ENCODE measurements around the gene PSD4. TPM values are rescaled to one million over a fixed set of nuclear protein-coding genes. Genes with fewer than 3 reads are reported as not detected.

The PSD4 gene
- total and polyA plus RNA-seq, 2 of the 8 experiments (the other 6 are each of a cell fraction or from before 2014, with no cell fraction given): 0.53 to 1.2 TPM

DNA sequence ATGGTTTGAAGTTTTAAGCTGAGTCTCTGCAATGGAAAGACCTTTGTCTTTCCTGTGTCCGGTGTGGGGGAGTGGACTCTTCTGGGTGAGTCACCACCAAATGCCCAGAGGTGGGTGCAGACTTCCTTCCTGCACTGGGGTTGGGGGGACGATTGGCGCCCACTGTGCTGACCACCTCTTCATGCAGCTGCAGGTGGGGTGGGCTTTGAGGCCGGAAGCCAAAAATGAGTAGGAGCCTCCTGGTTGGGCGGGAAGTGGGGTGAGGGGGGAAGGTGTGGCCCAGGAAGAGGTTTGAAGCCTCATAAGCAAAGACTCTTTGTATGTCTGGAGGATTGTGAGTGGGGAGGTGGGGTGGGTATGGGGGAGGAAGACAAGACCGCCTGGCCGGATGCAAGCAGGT is 77.3 kb downstream of the PSD4 start:
- no peak overlapping the region for H3K27ac ChIP-seq (ENCODE audit: low read depth, low read length)
- no peaks in the 10 kb centered on the region for H4K20me1 ChIP-seq (replicated peaks in 1 of 2; ENCODE audit: control insufficient read depth in 1 of 2, insufficient read depth in 2 of 2, low read length in 2 of 2)
- H2BK15ac ChIP-seq (ENCODE audit: low read length): no peak overlapping the region
- POLR2A ChIA-PET (ENCODE audit: partially characterized antibody): no interaction called here
- no peak overlapping the region for H3K4me2 ChIP-seq (ENCODE audit: insufficient read depth in 1 of 2, low read depth in 2 of 2, low read length in 2 of 2)
- H2AFZ ChIP-seq (ENCODE audit: low read length): no peak overlapping the region
- no peaks in the 10 kb centered on the region for H3K23me2 ChIP-seq (ENCODE audit: low read depth, low read length)
- H3K18ac ChIP-seq (ENCODE audit: extremely low read depth, low read length): no peak overlapping the region
- WGBS, 2 experiments (ENCODE audit: extremely low coverage in 1 of 2, insufficient coverage in 1 of 2, insufficient read length in 1 of 2, insufficient replicate concordance in 2 of 2, low coverage in 1 of 2, low lambda C conversion rate in 2 of 2, missing lambda C conversion rate in 1 of 2): 82% methylated on average over 7 of the region's 7 CpGs; no CpG with 5 or more reads in 1 of the 2 experiments
- H3K4ac ChIP-seq (replicated peaks; ENCODE audit: insufficient read length, low read depth, low read length): no peak overlapping the region
- H3K79me2 ChIP-seq (ENCODE audit: control insufficient read depth in 1 of 2, insufficient read depth in 2 of 2, low read length in 2 of 2): no peaks in the 10 kb centered on the region
- H4K91ac ChIP-seq (replicated peaks; ENCODE audit: insufficient read length, low read length): no peak overlapping the region
- DNase-seq (ENCODE audit: low read depth in 1 of 2, low spot score in 2 of 2) (no peak), FAIRE-seq (no peak)
- no peak overlapping the region for H3K4me3 ChIP-seq (ENCODE audit: extremely low read depth in 1 of 4, insufficient read depth in 2 of 4, low read depth in 3 of 4, low read length in 4 of 4)
- no peak overlapping the region for H4K8ac ChIP-seq (ENCODE audit: extremely low read depth, insufficient read depth, low read length)
- no peaks in the 10 kb centered on the region for H3K9me3 ChIP-seq (ENCODE audit: insufficient read depth in 2 of 2, low read depth in 1 of 2, low read length in 1 of 2)
- H2BK12ac ChIP-seq (ENCODE audit: low read depth, low read length): no peak overlapping the region
- no peak overlapping the region for H3K9ac ChIP-seq (replicated peaks in 1 of 4; ENCODE audit: extremely low read depth in 1 of 4, low read depth in 3 of 4, low read length in 3 of 4)
- H2AK5ac ChIP-seq (ENCODE audit: low read depth, low read length): no peak overlapping the region
- no peaks in the 10 kb centered on the region for H3K79me1 ChIP-seq (ENCODE audit: low read depth, low read length)
- no peak overlapping the region for H3K14ac ChIP-seq (ENCODE audit: insufficient read length)
- peaks cover 0 to 2% (median 0%) of the 10 kb centered on the region in 4 experiments; a peak in 2 of 7 replicates for H3K27me3 ChIP-seq (replicated peaks in 1 of 4; ENCODE audit: control insufficient read depth in 3 of 4, extremely low read depth in 1 of 4, insufficient read depth in 3 of 4, low read length in 3 of 4)
- H2BK5ac ChIP-seq (ENCODE audit: low read depth, low read length): no peak overlapping the region
- H3K36me3 ChIP-seq (ENCODE audit: control insufficient read depth in 2 of 4, insufficient read depth in 4 of 4, low read length in 3 of 4): no peaks in the 10 kb centered on the region; a peak in 1 of 8 replicates
- no peak overlapping the region for H4K5ac ChIP-seq (ENCODE audit: insufficient read length, low read depth, low read length)
- no peak overlapping the region for H2BK20ac ChIP-seq (ENCODE audit: low read length)
- H3K56ac ChIP-seq (replicated peaks; ENCODE audit: insufficient read length, low read depth, low read length): no peak overlapping the region
- no peaks in the 10 kb centered on the region for H3K4me1 ChIP-seq (replicated peaks in 1 of 4; ENCODE audit: control insufficient read depth in 3 of 4, insufficient read depth in 4 of 4, low read length in 3 of 4)
- no peak overlapping the region for H3K23ac ChIP-seq (ENCODE audit: insufficient read length)
- CTCF ChIA-PET (ENCODE audit: partially characterized antibody): interaction anchor here (0.7 to 9.1 kb wide), 8 partner anchors 12 to 119 kb away, joined by 3 to 145 read pairs (median 4); no protein-coding TSS in a partner anchor
- H2BK120ac ChIP-seq (replicated peaks; ENCODE audit: low read depth, low read length): no peak overlapping the region
- TF ChIP-seq BRCA1 (IDR thresholded peaks at IDR 0.05; ENCODE audit: low read depth, low read length) (no peak), TEAD4 (IDR thresholded peaks at IDR 0.05; ENCODE audit: low read depth, low read length) (no peak), CREB1 (IDR thresholded peaks at IDR 0.05) (no peak), POU5F1 (IDR thresholded peaks at IDR 0.05; ENCODE audit: low read depth, low read length) (no peak), MAFK (IDR thresholded peaks at IDR 0.05; ENCODE audit: low read depth, low read length) (no peak), TCF12 (IDR thresholded peaks at IDR 0.05; ENCODE audit: low read depth, low read length) (no peak), SIX5 (IDR thresholded peaks at IDR 0.05; ENCODE audit: low read depth, low read length) (no peak), KDM1A (IDR thresholded peaks at IDR 0.05; ENCODE audit: borderline replicate concordance, low read length) (no peak), NRF1 (IDR thresholded peaks at IDR 0.05; ENCODE audit: low read depth, low read length) (no peak), EGR1 (IDR thresholded peaks at IDR 0.05; ENCODE audit: borderline replicate concordance, low read depth, low read length) (no peak), HDAC2 (IDR thresholded peaks at IDR 0.05; ENCODE audit: borderline replicate concordance in 1 of 2, low read depth in 2 of 2, low read length in 2 of 2) (no peak)
